ENCODE measurements around the gene ASB6. TPM values are rescaled to one million over a fixed set of nuclear protein-coding genes. Genes with fewer than 3 reads are reported as not detected.

ASB6 gene
- total RNA-seq, 5 donors from 2014 or later (not counting 1 experiment from before 2014, with no cell fraction given): 28.3 to 35.2 (median 30.8) TPM

- no peak overlapping the region for H3K4me3 ChIP-seq (ENCODE audit: control insufficient read depth in 1 of 2, extremely low read depth in 1 of 2, low read length in 1 of 2)
- H3K27ac ChIP-seq (ENCODE audit: low read length): no peak overlapping the region
- H3K36me3 Mint-ChIP-seq: no peaks in the 10 kb centered on the region
- no peaks in the 10 kb centered on the region for H3K36me3 ChIP-seq (ENCODE audit: control insufficient read depth in 2 of 2, extremely low read depth in 1 of 2, insufficient read depth in 1 of 2, low read length in 1 of 2)
- H3K4me1 ChIP-seq (ENCODE audit: control insufficient read depth in 1 of 2, extremely low read depth in 1 of 2, insufficient read depth in 2 of 2, low read length in 2 of 2): peaks cover 0 to 18% of the 10 kb centered on the region in 2 experiments
- CTCF ChIA-PET: interaction anchor here in 1 of 2 donors (0.6 kb wide), 1 partner anchor 9 kb away, joined by 3 read pairs; no protein-coding TSS in a partner anchor
- no peak for ATAC-seq (replicated peaks in 1 of 4)
- DNase-seq: no peak
- H3K27me3 ChIP-seq (replicated peaks in 1 of 2; ENCODE audit: control insufficient read depth in 2 of 2, extremely low read depth in 1 of 2, insufficient read depth in 2 of 2, low read length in 1 of 2): peaks cover 4 to 51% of the 10 kb centered on the region in 2 experiments
- WGBS (ENCODE audit: insufficient coverage): 36% methylated on average over 11 of the region's 17 CpGs
- H3K27ac Mint-ChIP-seq: no peak overlapping the region
- H3K4me3 Mint-ChIP-seq: no peak overlapping the region
- POLR2A ChIA-PET: no interaction called here
- H3K9me3 ChIP-seq: no peaks in the 10 kb centered on the region
- peaks cover 5 to 36% of the 10 kb centered on the region in 2 donors for H3K27me3 Mint-ChIP-seq
- H3K4me1 Mint-ChIP-seq: peaks cover 0 to 4% (median 3%) of the 10 kb centered on the region in 3 donors
- H3K9me3 Mint-ChIP-seq: no peaks in the 10 kb centered on the region
Measured at GRCh38 chr9:129669141-129669718, 27.3 kb upstream of the ASB6 start.

- POLR2A ChIA-PET: no interaction called here
- CTCF ChIA-PET: no interaction called here
- Mint-ChIP-seq H3K27ac (no peak overlapping the region), H3K4me1 (peaks cover 0 to 4% (median 3%) of the 10 kb centered on the region in 3 donors), H3K4me3 (no peak overlapping the region), H3K9me3 (no peaks in the 10 kb centered on the region), H3K27me3 (peaks cover 5 to 35% of the 10 kb centered on the region in 2 donors), H3K36me3 (no peaks in the 10 kb centered on the region)
- Histone ChIP-seq H3K4me1 (ENCODE audit: control insufficient read depth in 1 of 2, extremely low read depth in 1 of 2, insufficient read depth in 2 of 2, low read length in 2 of 2) (peaks cover 0 to 18% of the 10 kb centered on the region in 2 experiments), H3K36me3 (ENCODE audit: control insufficient read depth in 2 of 2, extremely low read depth in 1 of 2, insufficient read depth in 1 of 2, low read length in 1 of 2) (no peaks in the 10 kb centered on the region), H3K4me3 (ENCODE audit: control insufficient read depth in 1 of 2, extremely low read depth in 1 of 2, low read length in 1 of 2) (no peak overlapping the region), H3K27ac (ENCODE audit: low read length) (no peak overlapping the region), H3K9me3 (no peaks in the 10 kb centered on the region), H3K27me3 (replicated peaks in 1 of 2; ENCODE audit: control insufficient read depth in 2 of 2, extremely low read depth in 1 of 2, insufficient read depth in 2 of 2, low read length in 1 of 2) (peaks cover 4 to 49% of the 10 kb centered on the region in 2 experiments)
- no peak for DNase-seq
- WGBS (ENCODE audit: insufficient coverage): 82% methylated on average over 7 of the region's 9 CpGs
- no peak for ATAC-seq (replicated peaks in 1 of 4)
Measured at GRCh38 chr9:129667850-129668249, 25.9 kb upstream of the ASB6 start.

GRCh38 chr9:129667378-129667777 lies 25.4 kb upstream of the ASB6 start:
- POLR2A ChIA-PET: no interaction called here
- Histone ChIP-seq H3K36me3 (ENCODE audit: control insufficient read depth in 2 of 2, extremely low read depth in 1 of 2, insufficient read depth in 1 of 2, low read length in 1 of 2) (no peaks in the 10 kb centered on the region), H3K4me3 (ENCODE audit: control insufficient read depth in 1 of 2, extremely low read depth in 1 of 2, low read length in 1 of 2) (no peak overlapping the region), H3K27me3 (replicated peaks in 1 of 2; ENCODE audit: control insufficient read depth in 2 of 2, extremely low read depth in 1 of 2, insufficient read depth in 2 of 2, low read length in 1 of 2) (peaks cover 4 to 49% of the 10 kb centered on the region in 2 experiments), H3K27ac (ENCODE audit: low read length) (no peak overlapping the region), H3K9me3 (no peaks in the 10 kb centered on the region), H3K4me1 (ENCODE audit: control insufficient read depth in 1 of 2, extremely low read depth in 1 of 2, insufficient read depth in 2 of 2, low read length in 2 of 2) (peaks cover 0 to 18% of the 10 kb centered on the region in 2 experiments)
- peaks cover 0 to 4% (median 3%) of the 10 kb centered on the region in 3 donors for H3K4me1 Mint-ChIP-seq
- peaks cover 5 to 33% of the 10 kb centered on the region in 2 donors for H3K27me3 Mint-ChIP-seq
- H3K4me3 Mint-ChIP-seq: no peak overlapping the region
- no peak overlapping the region for H3K27ac Mint-ChIP-seq
- no peaks in the 10 kb centered on the region for H3K9me3 Mint-ChIP-seq
- no peak for ATAC-seq (replicated peaks in 1 of 4)
- CTCF ChIA-PET: no interaction called here
- no peaks in the 10 kb centered on the region for H3K36me3 Mint-ChIP-seq
- DNase-seq: no peak
- 88% methylated on average over 10 of the region's 11 CpGs for WGBS (ENCODE audit: insufficient coverage)

- no peak overlapping the region for H3K4me3 ChIP-seq (ENCODE audit: control insufficient read depth in 1 of 2, extremely low read depth in 1 of 2, low read length in 1 of 2)
- ATAC-seq (replicated peaks in 1 of 4): no peak
- Mint-ChIP-seq H3K9me3 (no peaks in the 10 kb centered on the region), H3K27ac (no peak overlapping the region), H3K36me3 (no peaks in the 10 kb centered on the region), H3K4me3 (no peak overlapping the region), H3K4me1 (peaks cover 0 to 4% (median 3%) of the 10 kb centered on the region in 3 donors), H3K27me3 (peaks cover 5 to 33% of the 10 kb centered on the region in 2 donors)
- no peaks in the 10 kb centered on the region for H3K36me3 ChIP-seq (ENCODE audit: control insufficient read depth in 2 of 2, extremely low read depth in 1 of 2, insufficient read depth in 1 of 2, low read length in 1 of 2)
- ChIA-PET POLR2A (no interaction called here), CTCF (no interaction called here)
- no peak overlapping the region for H3K27ac ChIP-seq (ENCODE audit: low read length)
- H3K27me3 ChIP-seq (replicated peaks in 1 of 2; ENCODE audit: control insufficient read depth in 2 of 2, extremely low read depth in 1 of 2, insufficient read depth in 2 of 2, low read length in 1 of 2): peaks cover 4 to 49% of the 10 kb centered on the region in 2 experiments
- DNase-seq: no peak
- H3K4me1 ChIP-seq (ENCODE audit: control insufficient read depth in 1 of 2, extremely low read depth in 1 of 2, insufficient read depth in 2 of 2, low read length in 2 of 2): peaks cover 0 to 18% of the 10 kb centered on the region in 2 experiments
- WGBS (ENCODE audit: insufficient coverage): 83% methylated on average over 2 of the region's 13 CpGs
- no peaks in the 10 kb centered on the region for H3K9me3 ChIP-seq
Measured at GRCh38 chr9:129666575-129666974, 24.6 kb upstream of the ASB6 start.

GRCh38 chr9:129665814-129666520 lies 24.0 kb upstream of the ASB6 start:
- 5% methylated on average over 77 of the region's 88 CpGs for WGBS (ENCODE audit: insufficient coverage)
- Histone ChIP-seq H3K4me3 (ENCODE audit: control insufficient read depth in 1 of 2, extremely low read depth in 1 of 2, low read length in 1 of 2) (peak overlapping the region in 1 of 2 donors; percentile 46), H3K27ac (ENCODE audit: low read length) (no peak overlapping the region), H3K9me3 (no peaks in the 10 kb centered on the region), H3K36me3 (ENCODE audit: control insufficient read depth in 2 of 2, extremely low read depth in 1 of 2, insufficient read depth in 1 of 2, low read length in 1 of 2) (no peaks in the 10 kb centered on the region), H3K27me3 (replicated peaks in 1 of 2; ENCODE audit: control insufficient read depth in 2 of 2, extremely low read depth in 1 of 2, insufficient read depth in 2 of 2, low read length in 1 of 2) (peaks cover 4 to 49% of the 10 kb centered on the region in 2 experiments), H3K4me1 (ENCODE audit: control insufficient read depth in 1 of 2, extremely low read depth in 1 of 2, insufficient read depth in 2 of 2, low read length in 2 of 2) (peaks cover 0 to 18% of the 10 kb centered on the region in 2 experiments)
- ATAC-seq (replicated peaks in 1 of 4) (peak; percentile 27 to 34 (median 31)), DNase-seq (no peak)
- POLR2A ChIA-PET: no interaction called here
- peaks cover 1 to 4% (median 3%) of the 10 kb centered on the region in 3 donors for H3K4me1 Mint-ChIP-seq
- CTCF ChIA-PET: no interaction called here
- peaks cover 5 to 32% of the 10 kb centered on the region in 2 donors for H3K27me3 Mint-ChIP-seq
- no peaks in the 10 kb centered on the region for H3K9me3 Mint-ChIP-seq
- H3K4me3 Mint-ChIP-seq: peak overlapping the region in 2 of 3 donors; percentile 51 to 86
- H3K27ac Mint-ChIP-seq: no peak overlapping the region
- no peaks in the 10 kb centered on the region for H3K36me3 Mint-ChIP-seq

GRCh38 chr9:129665389-129665775 lies 23.4 kb upstream of the ASB6 start, which contains the start of gene PRRX2:
TSS of gene PRRX2 (plus strand) at chr9:129665647. CDS start at chr9:129665868, 221 bp downstream.
- Mint-ChIP-seq H3K27me3 (peaks cover 5 to 30% of the 10 kb centered on the region in 2 donors), H3K27ac (peak within 1 kb of the TSS in 1 of 2 donors; percentile 24), H3K36me3 (no peaks in the 10 kb centered on the region), H3K9me3 (no peaks in the 10 kb centered on the region), H3K4me3 (peak within 1 kb of the TSS; percentile 69 to 86 (median 71)), H3K4me1 (peaks cover 3 to 4% (median 4%) of the 10 kb centered on the region in 3 donors)
- Histone ChIP-seq H3K9me3 (no peaks in the 10 kb centered on the region), H3K27me3 (replicated peaks in 1 of 2; ENCODE audit: control insufficient read depth in 2 of 2, extremely low read depth in 1 of 2, insufficient read depth in 2 of 2, low read length in 1 of 2) (peaks cover 4 to 49% of the 10 kb centered on the region in 2 experiments), H3K36me3 (ENCODE audit: control insufficient read depth in 2 of 2, extremely low read depth in 1 of 2, insufficient read depth in 1 of 2, low read length in 1 of 2) (no peaks in the 10 kb centered on the region), H3K27ac (ENCODE audit: low read length) (no peak within 1 kb of the TSS), H3K4me1 (ENCODE audit: control insufficient read depth in 1 of 2, extremely low read depth in 1 of 2, insufficient read depth in 2 of 2, low read length in 2 of 2) (peaks cover 0 to 18% of the 10 kb centered on the region in 2 experiments), H3K4me3 (ENCODE audit: control insufficient read depth in 1 of 2, extremely low read depth in 1 of 2, low read length in 1 of 2) (peak within 1 kb of the TSS; percentile 39 to 46)
- ATAC-seq (replicated peaks in 1 of 4): peak; percentile 55 to 69 (median 60)
- under 1% methylated on average over 27 of the region's 37 CpGs for WGBS (ENCODE audit: insufficient coverage)
- CTCF ChIA-PET: no interaction called here
- POLR2A ChIA-PET: no interaction called here
- DNase-seq: peak in 18 of 35 experiments; percentile 2 to 40 (median 13)

All from T-cell (primary cell).